GM19023 (cell line): ENCODE results near the gene PRPSAP1.

Experiments used
- ATAC-seq: cut with Tn5 transposase; IDR thresholded peaks from one replicate; pipeline ENCODE4 v1.9.1; 2021; ENCODE audit warnings: mild to moderate bottlenecking, moderate library complexity; ENCODE audit not compliant: unreplicated experiment

PRPSAP1 gene

GRCh38 chr17:76383546-76384221, 30.0 kb upstream of the PRPSAP1 start:
- peak; percentile 8 for ATAC-seq

- ATAC-seq: no peak
Measured at GRCh38 chr17:76382803-76383545, 29.3 kb upstream of the PRPSAP1 start.

GRCh38 chr17:76382351-76382802, 28.7 kb upstream of the PRPSAP1 start:
- ATAC-seq: no peak

- ATAC-seq: no peak
Measured at GRCh38 chr17:76381633-76382350, 28.1 kb upstream of the PRPSAP1 start.

- ATAC-seq: no peak
Measured at GRCh38 chr17:76379646-76380376, 26.1 kb upstream of the PRPSAP1 start.

- ATAC-seq: no peak
Measured at GRCh38 chr17:76379275-76379641, 25.5 kb upstream of the PRPSAP1 start.

- ATAC-seq: no peak
Measured at GRCh38 chr17:76378548-76379274, 25.0 kb upstream of the PRPSAP1 start.

GRCh38 chr17:76376318-76377133, 22.8 kb upstream of the PRPSAP1 start:
- ATAC-seq: no peak

GRCh38 chr17:76371656-76372628, 18.2 kb upstream of the PRPSAP1 start:
- no peak for ATAC-seq

- ATAC-seq: no peak
Measured at GRCh38 chr17:76370261-76370993, 16.7 kb upstream of the PRPSAP1 start.

GRCh38 chr17:76369804-76370203, 16.1 kb upstream of the PRPSAP1 start:
- no peak for ATAC-seq

GRCh38 chr17:76369379-76369778, 15.7 kb upstream of the PRPSAP1 start:
- no peak for ATAC-seq

- ATAC-seq: no peak
Measured at GRCh38 chr17:76368545-76368944, 14.8 kb upstream of the PRPSAP1 start.

- ATAC-seq: no peak
Measured at GRCh38 chr17:76367642-76368041, 13.9 kb upstream of the PRPSAP1 start.

GRCh38 chr17:76366247-76366646, 12.5 kb upstream of the PRPSAP1 start:
- ATAC-seq: no peak

- ATAC-seq: no peak
Measured at GRCh38 chr17:76365256-76365903, 11.7 kb upstream of the PRPSAP1 start.

GRCh38 chr17:76363107-76363842, 9.6 kb upstream of the PRPSAP1 start:
- no peak for ATAC-seq
